Endothelial cell of umbilical vein (primary cell): Measurements from ENCODE around the gene DENR. TPM values are rescaled to one million over a fixed set of nuclear protein-coding genes. Genes with fewer than 3 reads are reported as not detected.
"Not testable (repeated sequence)": the region's sequence is repeated elsewhere in the genome, so short reads cannot be mapped to it uniquely, and the experiment has no call there.

Experiments used
- BruUV-seq: library from RNA; stranded (reverse); fragments of 400-500 nt; replicated peaks from 2 replicates; lab custom pipeline; 2021; lab: Mats Ljungman, UMichigan
- CTCF ChIA-PET: fragments of 300-600, 350-600 bp; sonication (Branson Sonifier 250); formaldehyde crosslinking; loops from one replicate; lab custom pipeline; 2021; ENCODE audit warnings: antibody characterized with exemption, inconsistent platforms; lab: Charles Lee
- POLR2A ChIA-PET: fragments of 300-600, 350-600 bp; sonication (Branson Sonifier 250); formaldehyde crosslinking; loops from one replicate; lab custom pipeline; 2021; ENCODE audit warnings: antibody characterized with exemption, inconsistent platforms; lab: Charles Lee
- DNase-seq: peaks from one replicate; pipeline ENCODE4 v3.0.0-alpha.2; 2011; ENCODE audit warnings: low read depth, low spot score
- FAIRE-seq: peaks from 2 replicates; lab custom pipeline; 2011; peaks lifted over from hg19 to GRCh38; lab: Jason Lieb, UNC
- H2AFZ ChIP-seq: 2 replicates; pipeline ENCODE4 v1.6.0; 2012; ENCODE audit warnings: low read depth, low read length, control low read depth, inconsistent platforms
- H3K27ac ChIP-seq: 2 replicates; pipeline ENCODE4 v1.5.1; 2011; ENCODE audit warnings: low read depth, mild to moderate bottlenecking, control low read depth, low read length, moderate library complexity; ENCODE audit not compliant: insufficient read depth
- H3K27me3 ChIP-seq, 2 experiments: 2 replicates each; pipeline versions ENCODE4 v1.6.0 to v1.6.1; 2011; ENCODE audit warnings: low read length in 2 of 2, mixed read lengths in 1 of 2; ENCODE audit not compliant: control insufficient read depth in 2 of 2, insufficient read depth in 2 of 2
- H3K36me3 ChIP-seq, 2 experiments: 2 replicates in 1 of 2; 3 replicates in 1 of 2; pipeline ENCODE4 v1.5.1; 2011; ENCODE audit warnings: low read length in 2 of 2, mild to moderate bottlenecking in 1 of 2, moderate library complexity in 1 of 2; ENCODE audit not compliant: control insufficient read depth in 2 of 2, insufficient read depth in 2 of 2; ENCODE audit errors: extremely low read depth in 1 of 2
- H3K4me1 ChIP-seq: 3 replicates; pipeline ENCODE4 v1.5.1; 2011; ENCODE audit warnings: mild to moderate bottlenecking, low read length; ENCODE audit not compliant: control insufficient read depth, insufficient read depth; ENCODE audit errors: extremely low read depth
- H3K4me2 ChIP-seq: 2 replicates; pipeline ENCODE4 v1.6.1; 2011; ENCODE audit warnings: low read length, control low read depth, mixed read lengths; ENCODE audit not compliant: insufficient read depth
- H3K4me3 ChIP-seq, 3 experiments: fragments of 200-600 bp in 1 of 3; sonication (generic), shearing (Covaris generic) in 1 of 3; replicated peaks in 1 of 3; 2 replicates each; pipeline ENCODE4 v1.5.1; 2011 to 2016; ENCODE audit warnings: control low read depth in 3 of 3, low read length in 3 of 3, mild to moderate bottlenecking in 2 of 3, inconsistent platforms in 1 of 3, low read depth in 1 of 3, moderate library complexity in 1 of 3; ENCODE audit not compliant: insufficient read depth in 1 of 3
- H3K79me2 ChIP-seq: 2 replicates; pipeline ENCODE4 v1.6.0; 2012; ENCODE audit warnings: low read length, inconsistent platforms; ENCODE audit not compliant: control insufficient read depth, insufficient read depth
- H3K9ac ChIP-seq: replicated peaks from 2 replicates; pipeline ENCODE3; 2011; ENCODE audit warnings: low read length, control low read depth; ENCODE audit not compliant: insufficient read depth; ENCODE audit errors: extremely low read depth
- H3K9me1 ChIP-seq: replicated peaks from 3 replicates; pipeline ENCODE4 v1.6.0; 2011; ENCODE audit warnings: mild to moderate bottlenecking, low read length; ENCODE audit not compliant: control insufficient read depth, insufficient read depth; ENCODE audit errors: extremely low read depth
- H3K9me3 ChIP-seq: replicated peaks from 2 replicates; pipeline ENCODE4 v1.5.1; 2012; ENCODE audit warnings: low read length, inconsistent platforms; ENCODE audit not compliant: control insufficient read depth, insufficient read depth
- H4K20me1 ChIP-seq: replicated peaks from 2 replicates; pipeline ENCODE3; 2011; ENCODE audit warnings: mild to moderate bottlenecking, low read length; ENCODE audit not compliant: control insufficient read depth, insufficient read depth; ENCODE audit errors: extremely low read depth
- dilution Hi-C: fragments of 300-500 bp; cut with MboI; formaldehyde crosslinking; loops from one replicate; pipeline ENCODE4 v1.15.0; 2019; ENCODE audit warnings: low sequenced_read_pairs; ENCODE audit not compliant: extremely low pct_ligation_motif_present
- intact Hi-C: fragments of 100-400 bp; cut with micrococcal nuclease; formaldehyde crosslinking; loops from one replicate; pipeline ENCODE4 v1.10.0; 2022
- polyA plus RNA-seq, 4 experiments: library from polyadenylated mRNA; depleted of rRNA in 3 of 4; stranded (reverse) in 3 of 4; unstranded in 1 of 4; fragments of >200 nt; gene quantifications; 2 replicates each; pipeline versions ENCODE4 v1.2.1 to v1.2.3, GENCODE V29; 2011 to 2012; ENCODE audit warnings: missing spikeins in 1 of 4
- total RNA-seq: library from RNA; stranded (reverse); gene quantifications from 2 replicates; pipeline ENCODE4 v1.2.3, GENCODE V29; 2021

DENR gene
- total and polyA plus RNA-seq, 2 donors (not counting 3 experiments of a cell fraction or from before 2014, with no cell fraction given): 25.8 to 70.3 TPM

GRCh38 chr12:122703841-122704240, 48.8 kb upstream of the DENR start:
- H3K27me3 ChIP-seq, BruUV-seq, dilution Hi-C loops, POLR2A ChIA-PET, FAIRE-seq, H3K4me1 ChIP-seq, DNase-seq, H3K79me2 ChIP-seq, H3K9me1 ChIP-seq, H3K4me2 ChIP-seq, H3K4me3 ChIP-seq, H2AFZ ChIP-seq, H3K9ac ChIP-seq, intact Hi-C loops, H3K36me3 ChIP-seq, H3K9me3 ChIP-seq, H4K20me1 ChIP-seq, H3K27ac ChIP-seq: not testable (repeated sequence)
- CTCF ChIA-PET: interaction anchor here (0.7 kb wide), 1 partner anchor 34 kb away, joined by 3 read pairs; no protein-coding TSS in a partner anchor

DNA sequence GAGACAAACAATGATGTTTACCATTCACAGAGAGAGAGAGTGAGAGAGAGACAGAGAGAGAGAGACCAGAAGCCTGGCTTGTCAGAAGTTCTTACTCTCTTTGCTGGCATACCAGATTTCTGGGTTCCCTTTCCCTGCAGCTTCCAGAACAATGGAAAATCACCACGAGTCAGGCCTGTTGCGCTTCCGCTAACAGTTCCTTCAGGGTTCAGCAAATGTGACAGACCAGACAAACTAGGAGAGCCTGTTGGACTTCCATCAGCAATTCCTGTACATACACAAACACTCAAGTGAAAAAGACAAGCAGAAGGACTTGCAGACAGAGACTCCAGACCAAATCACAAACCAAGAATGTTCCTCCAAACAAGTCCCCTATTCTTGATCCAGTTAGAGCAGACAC, 43.3 kb upstream of the DENR start:
- intact Hi-C loops, H2AFZ ChIP-seq, H3K27ac ChIP-seq, H4K20me1 ChIP-seq, H3K27me3 ChIP-seq, H3K36me3 ChIP-seq, POLR2A ChIA-PET, H3K4me2 ChIP-seq, dilution Hi-C loops, H3K9me1 ChIP-seq, CTCF ChIA-PET, H3K79me2 ChIP-seq, H3K9me3 ChIP-seq, DNase-seq, BruUV-seq, H3K4me3 ChIP-seq, H3K4me1 ChIP-seq, H3K9ac ChIP-seq: not testable (repeated sequence)
- peak; percentile 12 for FAIRE-seq

GRCh38 chr12:122710341-122710740, 42.3 kb upstream of the DENR start:
- intact Hi-C loops, H2AFZ ChIP-seq: not testable (repeated sequence)

DNA sequence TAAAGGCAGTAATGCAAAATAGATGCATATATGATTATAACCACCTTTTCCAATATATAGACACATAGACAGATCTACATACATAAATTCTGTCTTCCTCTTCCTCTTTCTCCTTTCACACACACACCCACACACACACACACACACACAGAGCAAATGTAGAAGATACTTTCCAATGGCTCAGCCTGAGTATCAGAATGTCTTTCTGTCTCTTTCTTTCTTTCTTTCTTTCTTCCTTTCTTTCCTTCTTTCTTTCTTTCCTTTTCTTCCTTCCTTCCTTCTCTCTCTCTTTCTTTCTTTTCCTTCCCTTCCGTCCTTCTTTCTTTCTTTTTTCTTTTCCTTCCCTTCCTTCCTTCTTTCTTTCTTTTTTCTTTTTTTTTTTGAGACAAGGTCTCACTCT, 41.4 kb upstream of the DENR start:
- H3K4me1 ChIP-seq, H3K79me2 ChIP-seq, H2AFZ ChIP-seq, H3K36me3 ChIP-seq, H3K4me3 ChIP-seq, dilution Hi-C loops, FAIRE-seq, H3K27me3 ChIP-seq, H3K9me1 ChIP-seq, BruUV-seq, H3K27ac ChIP-seq, H4K20me1 ChIP-seq, CTCF ChIA-PET, intact Hi-C loops, DNase-seq, H3K4me2 ChIP-seq, H3K9ac ChIP-seq, H3K9me3 ChIP-seq: not testable (repeated sequence)
- POLR2A ChIA-PET: interaction anchor here (0.6 to 0.7 kb wide), 2 partner anchors 442 to 1076 kb away, joined by 3 to 4 read pairs; no protein-coding TSS in a partner anchor

More at GRCh38 chr12:122710341-122710740, 42.3 kb upstream of the DENR start:
- POLR2A ChIA-PET, H3K9ac ChIP-seq, H3K9me1 ChIP-seq, BruUV-seq, H4K20me1 ChIP-seq, H3K4me2 ChIP-seq, H3K9me3 ChIP-seq, H3K27ac ChIP-seq, dilution Hi-C loops, H3K27me3 ChIP-seq, DNase-seq, H3K79me2 ChIP-seq, FAIRE-seq, H3K4me3 ChIP-seq, H3K4me1 ChIP-seq, H3K36me3 ChIP-seq: not testable (repeated sequence)
- CTCF ChIA-PET: interaction anchor here (0.5 kb wide), 1 partner anchor 9 kb away, joined by 3 read pairs; no protein-coding TSS in a partner anchor
